HepG2 (cell line): ENCODE data around the gene PPP2R5D. TPM values are rescaled to one million over a fixed set of nuclear protein-coding genes. Genes with fewer than 3 reads are reported as not detected.

Experiments used
- AGO2 ChIP-seq: fragments of 200-400 bp; formaldehyde crosslinking; optimal IDR thresholded peaks from 2 replicates; pipeline ENCODE3; 2017; ENCODE audit warnings: mild to moderate bottlenecking, low read depth, low read length, moderate library complexity
- HDAC1 ChIP-seq: sonication (generic); formaldehyde crosslinking; IDR thresholded peaks from 2 replicates; pipeline ENCODE4 v1.5.1; 2020; ENCODE audit warnings: mild to moderate bottlenecking, missing genetic modification reagents
- REST ChIP-seq, 2 experiments: IDR thresholded peaks; 2 replicates each; pipeline ENCODE4 v1.6.1; 2011 to 2012; ENCODE audit warnings: low read length in 2 of 2, borderline replicate concordance in 1 of 2, low read depth in 1 of 2, mild to moderate bottlenecking in 1 of 2, moderate library complexity in 1 of 2
- SMARCE1 ChIP-seq: fragments of 450-650 bp; IDR thresholded peaks from 2 replicates; pipeline ENCODE4 v1.6.1; 2017; ENCODE audit warnings: borderline replicate concordance
- ZBTB38 ChIP-seq: sonication (generic); formaldehyde crosslinking; IDR thresholded peaks from 2 replicates; pipeline ENCODE4 v1.5.1; 2020; ENCODE audit warnings: mild to moderate bottlenecking, missing genetic modification reagents
- ZBTB4 ChIP-seq: sonication (generic); formaldehyde crosslinking; IDR thresholded peaks from 2 replicates; pipeline ENCODE4 v1.4.0; 2020; ENCODE audit warnings: missing genetic modification reagents, mild to moderate bottlenecking, borderline replicate concordance
- ZNF207 ChIP-seq: fragments of 450-650 bp; IDR thresholded peaks from 2 replicates; pipeline ENCODE4 v1.6.1; 2016; ENCODE audit warnings: antibody characterized with exemption, borderline replicate concordance
- ZNF230 ChIP-seq: sonication (generic); formaldehyde crosslinking; IDR thresholded peaks from 2 replicates; pipeline ENCODE4 v1.4.0; 2020; ENCODE audit warnings: mild to moderate bottlenecking, missing genetic modification reagents
- ZXDC ChIP-seq: sonication (generic); formaldehyde crosslinking; IDR thresholded peaks from 2 replicates; pipeline ENCODE4 v1.5.0; 2020; ENCODE audit warnings: mild to moderate bottlenecking, missing genetic modification reagents
- polyA plus RNA-seq, 8 experiments: library from polyadenylated mRNA; depleted of rRNA in 3 of 8; stranded (reverse) in 7 of 8; unstranded in 1 of 8; fragments of >200 nt; fragmentation: Illumina TruSeq in 4 of 8; extraction: Trizol in 4 of 8; gene quantifications; 2 replicates each; pipeline versions ENCODE4 v1.2.1 to v1.2.3, GENCODE V29; 2011 to 2016; ENCODE audit warnings: low read depth in 4 of 8, missing spikeins in 1 of 8, mixed read lengths in 1 of 8; ENCODE audit not compliant: insufficient read depth in 1 of 8
- total RNA-seq, 5 experiments: library from RNA; depleted of rRNA; stranded (reverse); fragments of >200 nt; fragmentation: Illumina TruSeq; extraction: Trizol; gene quantifications; 2 replicates each; pipeline ENCODE4 v1.2.3, GENCODE V29; 2016; ENCODE audit warnings: low read depth in 1 of 5
- TF ChIP-seq, protein P1 (sequence below): sonication (generic); formaldehyde crosslinking; IDR thresholded peaks from 2 replicates; pipeline ENCODE4 v1.4.0; 2020; ENCODE audit warnings: mild to moderate bottlenecking, missing genetic modification reagents, borderline replicate concordance
- TF ChIP-seq, protein P2 (sequence below): sonication (generic); formaldehyde crosslinking; IDR thresholded peaks from 2 replicates; pipeline ENCODE4 v1.4.0; 2020; ENCODE audit warnings: missing genetic modification reagents, borderline replicate concordance

PPP2R5D gene
- total and polyA plus RNA-seq, 2 of the 13 experiments (the other 11 are each of a cell fraction or from before 2014, with no cell fraction given) = 53.7 to 60.4 TPM

DNA sequence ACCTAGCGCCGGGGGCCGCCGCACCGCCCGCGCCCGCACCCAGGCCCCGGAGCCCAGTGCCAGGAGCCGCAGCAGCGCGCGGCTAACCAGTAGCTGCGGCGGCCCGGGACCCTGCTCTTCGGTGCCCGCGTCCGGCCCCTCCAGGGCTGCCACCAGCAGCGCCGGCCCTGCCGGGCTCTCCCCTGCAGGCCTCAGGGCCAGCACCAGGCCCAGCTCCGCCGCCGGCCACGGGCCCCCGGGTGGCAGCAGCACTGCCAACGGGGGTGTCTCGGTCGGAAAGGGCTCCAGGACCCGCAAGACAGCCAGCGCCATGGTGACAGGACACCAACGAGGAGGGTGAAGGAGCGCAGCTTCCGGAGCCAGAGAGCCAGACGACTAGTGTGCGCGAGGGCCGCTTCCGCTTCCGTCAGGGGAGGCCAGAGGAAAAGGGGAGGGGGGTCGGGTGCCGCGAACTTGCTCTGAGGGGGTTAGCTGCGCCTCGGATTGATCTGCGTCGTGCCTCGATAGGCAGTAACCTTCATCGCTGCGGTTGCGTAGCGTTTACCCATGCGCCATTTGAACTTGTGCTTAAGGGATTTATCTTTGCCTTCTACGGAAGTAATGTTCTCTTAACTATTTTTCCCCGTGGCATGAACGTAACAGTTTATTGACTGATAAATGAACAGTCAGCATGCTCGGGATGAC is 5.4 kb upstream of the PPP2R5D start, which contains the start of gene PEX6 (continued):
- TF ChIP-seq ZXDC (CRISPR knock-in tag) (0 out of 2 replicates have a peak, but pooled peaks have one; percentile 66), HDAC1 (CRISPR knock-in tag) (peak; percentile 85), ZBTB38 (CRISPR knock-in tag) (peak; percentile 77), SMARCE1 (no peak), ZNF230 (CRISPR knock-in tag) (no peak; the same call in 1 of the 2 replicates), REST (IDR thresholded peaks at IDR 0.05; ENCODE audit: borderline replicate concordance in 1 of 2, low read depth in 1 of 2, low read length in 2 of 2) (0 out of 4 replicates have a peak, but pooled peaks of 1 of the 2 experiments have one; percentile 47), ZBTB4 (CRISPR knock-in tag) (0 out of 2 replicates have a peak, but pooled peaks have one; percentile 20), ZNF207 (no peak), AGO2 (peak; percentile 81)
- TF ChIP-seq, protein P1, sequence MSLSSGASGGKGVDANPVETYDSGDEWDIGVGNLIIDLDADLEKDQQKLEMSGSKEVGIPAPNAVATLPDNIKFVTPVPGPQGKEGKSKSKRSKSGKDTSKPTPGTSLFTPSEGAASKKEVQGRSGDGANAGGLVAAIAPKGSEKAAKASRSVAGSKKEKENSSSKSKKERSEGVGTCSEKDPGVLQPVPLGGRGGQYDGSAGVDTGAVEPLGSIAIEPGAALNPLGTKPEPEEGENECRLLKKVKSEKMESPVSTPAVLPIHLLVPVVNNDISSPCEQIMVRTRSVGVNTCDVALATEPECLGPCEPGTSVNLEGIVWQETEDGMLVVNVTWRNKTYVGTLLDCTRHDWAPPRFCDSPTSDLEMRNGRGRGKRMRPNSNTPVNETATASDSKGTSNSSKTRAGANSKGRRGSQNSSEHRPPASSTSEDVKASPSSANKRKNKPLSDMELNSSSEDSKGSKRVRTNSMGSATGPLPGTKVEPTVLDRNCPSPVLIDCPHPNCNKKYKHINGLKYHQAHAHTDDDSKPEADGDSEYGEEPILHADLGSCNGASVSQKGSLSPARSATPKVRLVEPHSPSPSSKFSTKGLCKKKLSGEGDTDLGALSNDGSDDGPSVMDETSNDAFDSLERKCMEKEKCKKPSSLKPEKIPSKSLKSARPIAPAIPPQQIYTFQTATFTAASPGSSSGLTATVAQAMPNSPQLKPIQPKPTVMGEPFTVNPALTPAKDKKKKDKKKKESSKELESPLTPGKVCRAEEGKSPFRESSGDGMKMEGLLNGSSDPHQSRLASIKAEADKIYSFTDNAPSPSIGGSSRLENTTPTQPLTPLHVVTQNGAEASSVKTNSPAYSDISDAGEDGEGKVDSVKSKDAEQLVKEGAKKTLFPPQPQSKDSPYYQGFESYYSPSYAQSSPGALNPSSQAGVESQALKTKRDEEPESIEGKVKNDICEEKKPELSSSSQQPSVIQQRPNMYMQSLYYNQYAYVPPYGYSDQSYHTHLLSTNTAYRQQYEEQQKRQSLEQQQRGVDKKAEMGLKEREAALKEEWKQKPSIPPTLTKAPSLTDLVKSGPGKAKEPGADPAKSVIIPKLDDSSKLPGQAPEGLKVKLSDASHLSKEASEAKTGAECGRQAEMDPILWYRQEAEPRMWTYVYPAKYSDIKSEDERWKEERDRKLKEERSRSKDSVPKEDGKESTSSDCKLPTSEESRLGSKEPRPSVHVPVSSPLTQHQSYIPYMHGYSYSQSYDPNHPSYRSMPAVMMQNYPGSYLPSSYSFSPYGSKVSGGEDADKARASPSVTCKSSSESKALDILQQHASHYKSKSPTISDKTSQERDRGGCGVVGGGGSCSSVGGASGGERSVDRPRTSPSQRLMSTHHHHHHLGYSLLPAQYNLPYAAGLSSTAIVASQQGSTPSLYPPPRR (CRISPR knock-in tag) = peak; percentile 69
- TF ChIP-seq, protein P2, sequence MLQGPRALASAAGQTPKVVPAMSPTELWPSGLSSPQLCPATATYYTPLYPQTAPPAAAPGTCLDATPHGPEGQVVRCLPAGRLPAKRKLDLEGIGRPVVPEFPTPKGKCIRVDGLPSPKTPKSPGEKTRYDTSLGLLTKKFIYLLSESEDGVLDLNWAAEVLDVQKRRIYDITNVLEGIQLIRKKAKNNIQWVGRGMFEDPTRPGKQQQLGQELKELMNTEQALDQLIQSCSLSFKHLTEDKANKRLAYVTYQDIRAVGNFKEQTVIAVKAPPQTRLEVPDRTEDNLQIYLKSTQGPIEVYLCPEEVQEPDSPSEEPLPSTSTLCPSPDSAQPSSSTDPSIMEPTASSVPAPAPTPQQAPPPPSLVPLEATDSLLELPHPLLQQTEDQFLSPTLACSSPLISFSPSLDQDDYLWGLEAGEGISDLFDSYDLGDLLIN = peak; percentile 39; the same call in 1 of the 2 replicates
